H54 (cell line): ENCODE data around the gene GAB2.
"Not testable (repeated sequence)": the region's sequence is repeated elsewhere in the genome, so short reads cannot be mapped to it uniquely, and the experiment has no call there.

Experiments
- DNase-seq: peaks from one replicate; pipeline ENCODE4 v3.0.0; 2011; ENCODE audit warnings: low spot score, mixed read lengths; ENCODE audit not compliant: insufficient read length
- FAIRE-seq: peaks from 3 replicates; lab custom pipeline; 2011; peaks lifted over from hg19 to GRCh38; lab: Jason Lieb, UNC
- POLR2A ChIP-seq: IDR thresholded peaks from 2 replicates; pipeline ENCODE4 v1.6.1; 2011; ENCODE audit warnings: low read depth, mild to moderate bottlenecking, low read length

GAB2 gene

GRCh38 chr11:78299000-78299710 is 118.5 kb downstream of the GAB2 start:
- FAIRE-seq = peak; percentile 62
- TF ChIP-seq POLR2A = no peak
- DNase-seq = no peak

DNA sequence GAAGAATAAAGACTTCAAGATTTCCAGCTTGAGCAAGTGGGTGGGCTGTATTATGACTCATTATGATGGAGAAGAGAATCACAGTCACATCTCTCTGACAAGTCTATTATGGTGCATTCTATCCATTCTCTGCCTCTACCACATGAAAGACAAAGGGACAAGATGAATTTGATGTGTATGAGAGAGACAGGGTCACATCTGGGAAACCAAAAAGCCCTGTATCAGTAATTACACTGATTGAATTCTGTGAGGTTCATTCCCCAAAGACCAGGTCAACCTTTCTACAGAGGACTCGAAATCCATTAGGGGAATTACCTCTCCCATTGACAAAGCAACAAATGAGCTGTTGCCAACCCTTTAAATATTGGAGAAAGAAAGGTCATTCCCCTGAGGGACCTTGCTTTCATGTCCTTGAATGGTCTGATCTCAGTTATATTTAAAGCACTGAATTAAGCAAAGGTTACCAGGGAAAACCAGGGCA is 119.3 kb downstream of the GAB2 start:
- no peak for TF ChIP-seq POLR2A
- FAIRE-seq (peak; percentile 52), DNase-seq (no peak)

DNA sequence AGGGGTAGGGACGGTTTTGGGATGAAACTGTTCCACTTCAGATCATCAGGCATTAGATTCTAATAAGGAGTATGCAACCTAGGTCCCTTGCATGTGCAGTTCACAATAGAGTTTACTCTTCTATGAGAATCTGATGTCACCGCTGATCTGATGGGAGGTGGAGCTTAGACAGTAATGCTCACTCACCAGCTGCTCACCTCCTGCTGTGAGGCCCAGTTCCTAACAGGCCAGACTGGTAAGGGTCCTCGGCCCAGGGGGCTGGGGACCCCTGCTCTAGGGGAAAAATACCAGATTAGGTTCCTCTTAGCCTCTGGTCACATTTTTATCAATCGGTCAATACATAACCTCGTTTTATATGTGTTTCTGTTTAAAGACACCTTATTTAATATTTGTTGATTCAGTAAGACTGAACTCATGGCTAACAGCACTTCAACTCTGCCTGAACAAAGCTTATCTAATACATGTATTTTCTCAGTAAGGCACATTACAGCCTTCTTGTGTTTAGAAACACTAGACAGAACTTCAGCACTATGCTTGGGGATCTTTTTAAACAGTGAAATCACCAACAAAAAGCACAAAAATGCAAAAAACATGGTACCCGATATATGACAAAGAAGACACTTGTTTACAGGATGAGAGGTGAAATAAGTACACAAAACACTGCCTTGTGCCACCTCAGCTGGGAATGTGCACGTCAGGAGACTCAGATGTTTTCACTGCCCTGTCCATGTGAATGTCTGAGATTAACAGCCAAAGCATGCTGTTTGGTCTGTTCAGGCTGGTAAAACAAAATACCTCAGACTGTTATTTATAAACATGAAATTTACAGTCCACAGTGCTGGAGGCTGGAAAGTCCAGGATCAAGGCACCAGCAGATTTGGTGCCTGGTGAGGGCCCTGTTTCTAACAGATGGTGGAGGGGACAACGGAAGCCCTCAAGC is 121.4 kb downstream of the GAB2 start:
- TF ChIP-seq POLR2A = no peak
- DNase-seq (no peak), FAIRE-seq (peak; percentile 62)

DNA sequence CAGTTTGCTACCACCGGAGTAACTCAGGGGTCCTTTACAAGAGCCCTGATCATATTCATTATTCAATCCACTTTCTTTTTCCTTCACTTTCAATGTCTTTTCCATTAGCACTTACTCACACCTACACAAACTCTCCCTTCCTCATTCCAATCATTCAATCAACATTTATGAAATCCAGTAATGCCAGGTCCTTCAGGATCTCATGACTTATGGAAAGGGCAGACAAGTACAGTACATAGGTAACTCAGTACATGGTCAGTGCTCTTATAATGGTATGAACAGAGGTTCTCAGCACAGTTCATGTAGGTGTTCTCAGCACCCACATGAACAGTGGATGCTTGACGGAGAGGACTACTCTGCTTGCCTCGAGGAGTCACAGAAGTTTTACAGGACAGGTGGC is 122.3 kb downstream of the GAB2 start:
- DNase-seq (no peak), FAIRE-seq (peak; percentile 62)
- TF ChIP-seq POLR2A = no peak

DNA sequence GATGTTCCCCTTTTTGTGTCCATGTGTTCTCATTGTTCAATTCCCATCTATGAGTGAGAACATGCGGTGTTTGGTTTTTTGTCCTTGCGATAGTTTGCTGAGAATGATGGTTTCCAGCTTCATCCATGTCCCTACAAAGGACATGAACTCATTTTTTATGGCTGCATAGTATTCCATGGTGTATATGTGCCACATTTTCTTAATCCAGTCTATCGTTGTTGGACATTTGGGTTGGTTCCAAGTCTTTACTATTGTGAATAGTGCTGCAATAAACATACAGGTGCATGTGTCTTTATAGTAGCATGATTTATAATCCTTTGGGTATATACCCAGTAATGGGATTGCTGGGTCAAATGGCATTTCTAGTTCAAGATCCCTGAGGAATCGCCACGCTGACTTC is 123.5 kb downstream of the GAB2 start:
- FAIRE-seq, DNase-seq: not testable (repeated sequence)

GRCh38 chr11:78293536-78293935 is 124.1 kb downstream of the GAB2 start:
- no peak for FAIRE-seq
- no peak for DNase-seq
- TF ChIP-seq POLR2A = no peak

DNA sequence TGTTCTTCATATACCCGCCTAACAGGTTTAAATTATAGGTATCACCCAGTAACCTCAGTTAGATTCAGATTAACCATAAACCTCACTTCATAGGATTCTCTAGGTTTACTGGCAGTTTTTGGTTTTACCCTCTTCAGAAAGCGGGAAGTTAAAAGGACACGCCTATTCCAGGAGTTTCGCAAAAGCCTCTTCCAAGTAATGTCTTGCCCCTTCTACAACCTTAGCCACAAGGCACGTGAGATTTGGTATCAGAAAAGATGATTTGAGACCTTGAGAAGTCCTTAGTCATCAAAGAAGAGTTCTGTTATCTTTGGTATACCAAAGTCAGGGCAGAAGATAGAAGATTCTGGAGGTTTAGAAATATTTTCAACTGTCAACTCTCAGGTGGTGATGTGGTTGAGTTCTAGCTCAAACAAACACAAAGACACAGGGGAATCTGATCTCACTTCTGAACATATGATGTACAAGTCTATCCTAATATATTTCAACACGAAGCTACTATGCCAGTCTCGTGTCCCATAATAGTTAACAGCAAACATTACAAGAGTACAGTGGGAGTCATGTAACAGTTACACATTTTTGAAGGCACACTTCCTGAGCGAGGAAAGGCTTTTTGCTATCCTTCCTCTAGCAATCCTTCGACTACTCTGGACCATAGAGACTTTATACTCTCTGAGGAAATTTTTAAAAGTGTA is 125.4 kb downstream of the GAB2 start:
- TF ChIP-seq POLR2A = no peak
- DNase-seq = no peak
- FAIRE-seq = no peak

GRCh38 chr11:78291503-78292108 is 126.0 kb downstream of the GAB2 start:
- DNase-seq (no peak), FAIRE-seq (no peak)
- no peak for TF ChIP-seq POLR2A

DNA sequence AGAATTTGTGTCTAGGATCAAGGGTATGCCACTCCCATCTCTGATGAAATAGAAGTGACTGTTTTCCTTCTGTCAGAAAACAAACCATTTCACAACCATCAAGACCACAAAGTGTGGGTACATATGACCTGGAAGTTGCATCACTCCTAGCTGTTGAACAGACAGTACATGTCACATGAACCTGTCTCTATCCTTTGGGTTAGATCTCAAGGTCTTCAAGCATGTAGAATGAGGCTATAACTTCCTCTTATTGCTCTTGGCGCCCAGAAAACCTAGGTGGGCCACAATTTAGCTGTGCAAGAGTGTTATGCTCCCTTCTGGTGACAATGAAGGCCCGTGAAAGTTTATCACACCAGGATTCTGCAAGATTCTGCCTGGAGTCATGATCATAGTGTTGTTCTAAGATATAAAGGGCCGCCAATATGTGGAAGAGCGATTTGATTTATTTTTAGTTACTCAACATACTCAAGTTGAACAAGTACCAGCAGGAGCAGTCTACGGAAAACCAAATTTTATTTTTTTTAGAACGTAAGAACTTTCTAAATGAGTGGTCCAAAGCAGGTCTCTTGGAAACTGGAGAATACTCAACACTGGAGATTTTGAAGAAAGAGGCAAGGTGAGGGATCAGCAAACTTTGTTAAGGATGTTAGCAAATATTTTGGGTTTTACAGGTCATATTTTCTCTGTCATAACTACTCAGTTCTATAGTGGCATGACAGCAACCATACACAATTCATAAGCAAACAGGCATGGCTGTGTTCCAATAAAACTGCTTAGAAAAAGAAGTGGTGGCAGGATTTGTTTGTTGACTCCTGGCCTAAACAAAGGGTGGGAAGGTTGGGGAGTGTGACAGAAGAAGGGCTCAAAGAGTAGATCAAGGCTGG is 127.1 kb downstream of the GAB2 start:
- no peak for DNase-seq
- peak; percentile 79 for FAIRE-seq
- TF ChIP-seq POLR2A = no peak

GRCh38 chr11:78289552-78290292 is 127.9 kb downstream of the GAB2 start:
- DNase-seq (no peak), FAIRE-seq (no peak)
- no peak for TF ChIP-seq POLR2A

- TF ChIP-seq POLR2A = no peak
- FAIRE-seq (no peak), DNase-seq (no peak)
These were observed 133.4 kb downstream of the GAB2 start for GRCh38 chr11:78284260-78284659.

DNA sequence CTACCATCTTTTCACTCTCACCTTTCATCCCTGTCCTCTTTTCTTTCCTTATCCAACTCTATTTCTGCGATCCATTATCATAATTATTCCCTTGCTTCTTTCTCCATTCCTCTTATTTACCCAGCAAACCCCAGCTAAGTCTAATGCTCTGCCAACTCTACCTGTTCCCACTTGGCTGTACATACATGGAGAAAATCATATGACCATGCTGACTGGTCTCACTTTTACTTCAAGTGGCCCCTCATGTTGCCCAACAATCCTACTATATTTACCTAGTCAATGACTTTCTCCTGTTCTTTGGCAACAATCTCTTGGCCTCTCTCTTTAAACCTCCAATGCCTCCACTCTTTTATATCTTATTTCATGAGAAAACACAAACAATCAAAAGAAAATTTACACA is 134.8 kb downstream of the GAB2 start:
- TF ChIP-seq POLR2A = no peak
- no peak for FAIRE-seq
- DNase-seq = no peak
